Tibial artery (tissue), 4 donors: ENCODE results near the gene ARHGAP15.

Experiments
- DNase-seq, 2 donors: peaks; one replicate each; pipeline ENCODE4 v3.0.0-alpha.2; 2019
- H3K27ac ChIP-seq, 2 donors: fragments of 200-600 bp; sonication (generic) in 1 of 2; 1 replicate in 1 of 2; 2 replicates in 1 of 2; pipeline ENCODE4 v1.5.1; 2018 to 2019; ENCODE audit warnings: mild to moderate bottlenecking in 1 of 2
- H3K27me3 ChIP-seq, 2 donors: fragments of 200-600 bp; sonication (generic) in 1 of 2; one replicate each; pipeline versions ENCODE4 v1.5.1 to v1.6.0; 2016 to 2019
- H3K36me3 ChIP-seq, 3 donors: fragments of 200-600 bp; sonication (generic) in 2 of 3; one replicate each; pipeline ENCODE4 v1.5.1; 2016 to 2019; ENCODE audit warnings: mild to moderate bottlenecking in 2 of 3
- H3K4me1 ChIP-seq, 4 donors: fragments of 200-600 bp; sonication (generic) in 2 of 4; 1 replicate in 3 of 4; 2 replicates in 1 of 4; pipeline ENCODE4 v1.5.1; 2016 to 2019
- H3K4me3 ChIP-seq, 2 donors: fragments of 200-600 bp; sonication (generic) in 1 of 2; 1 replicate in 1 of 2; 2 replicates in 1 of 2; pipeline ENCODE4 v1.5.1; 2018 to 2019; ENCODE audit warnings: mild to moderate bottlenecking in 2 of 2
- H3K9me3 ChIP-seq, 3 donors: fragments of 200-600 bp; sonication (generic) in 1 of 3; one replicate each; pipeline ENCODE4 v1.5.1; 2016 to 2019
- CTCF ChIP-seq, 2 experiments: fragments of 200-600 bp in 1 of 2; fragments of 450-650 bp in 1 of 2; IDR thresholded peaks; one replicate each; pipeline ENCODE4 v1.5.1; 2017 to 2019; ENCODE audit warnings: antibody characterized with exemption in 2 of 2, mild to moderate bottlenecking in 1 of 2, moderate library complexity in 1 of 2
- intact Hi-C: fragments of 100-400 bp; cut with DNase I; formaldehyde crosslinking; loops from one replicate; pipeline ENCODE4 v1.15.0; 2023; ENCODE audit warnings: low total_unique reads

ARHGAP15 gene

GRCh38 chr2:143162997-143163396 lies 33.8 kb downstream of the ARHGAP15 start:
- Histone ChIP-seq H3K4me1 (peaks cover 0 to 7% (median 0%) of the 10 kb centered on the region in 4 donors), H3K9me3 (no peaks in the 10 kb centered on the region), H3K36me3 (no peaks in the 10 kb centered on the region), H3K27ac (no peak overlapping the region), H3K4me3 (no peak overlapping the region), H3K27me3 (no peaks in the 10 kb centered on the region)
- DNase-seq, result no peak
- TF ChIP-seq CTCF (IDR thresholded peaks at IDR 0.05), result no peak
- intact Hi-C loops, result loop anchor here (10.0 kb wide), 1 partner anchor 62 kb away; no protein-coding TSS in a partner anchor

DNA sequence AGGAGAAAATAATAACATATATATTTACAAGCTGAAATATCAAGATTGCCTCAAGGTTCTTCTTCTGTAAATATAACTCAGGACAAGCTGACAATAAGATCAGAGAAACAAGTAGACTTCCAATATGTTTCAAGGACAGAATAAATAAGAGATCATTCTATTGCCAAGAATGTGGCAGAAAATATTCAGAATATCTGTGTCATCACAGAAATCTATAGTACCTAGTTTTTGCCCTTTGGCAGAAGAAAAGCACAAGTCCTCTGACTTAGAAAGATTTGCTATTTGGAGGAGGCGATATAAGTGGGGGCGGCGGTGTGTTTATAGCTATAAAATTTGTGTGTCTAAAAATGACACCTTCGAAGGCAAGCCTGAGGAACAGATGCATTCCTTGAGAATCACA lies 34.3 kb downstream of the ARHGAP15 start:
- intact Hi-C loops, result loop anchor here (10.0 kb wide), 1 partner anchor 61 kb away; no protein-coding TSS in a partner anchor
- no peak for DNase-seq
- Histone ChIP-seq H3K4me1 (peaks cover 0 to 2% (median 0%) of the 10 kb centered on the region in 4 donors), H3K36me3 (no peaks in the 10 kb centered on the region), H3K9me3 (no peaks in the 10 kb centered on the region), H3K27ac (no peak overlapping the region), H3K4me3 (no peak overlapping the region), H3K27me3 (no peaks in the 10 kb centered on the region)
- TF ChIP-seq CTCF (IDR thresholded peaks at IDR 0.05), result no peak

- no peaks in the 10 kb centered on the region for H3K36me3 ChIP-seq
- intact Hi-C loops, result loop anchor here (10.0 kb wide), 1 partner anchor 60 kb away; no protein-coding TSS in a partner anchor
These were observed 36.1 kb downstream of the ARHGAP15 start for GRCh38 chr2:143165291-143165690.

GRCh38 chr2:143169105-143169504 lies 39.9 kb downstream of the ARHGAP15 start:
- no peaks in the 10 kb centered on the region for H3K27me3 ChIP-seq
- no peaks in the 10 kb centered on the region for H3K9me3 ChIP-seq
- intact Hi-C loops, result loop anchor here (10.0 kb wide), 1 partner anchor 56 kb away; no protein-coding TSS in a partner anchor
- no peak overlapping the region for H3K4me3 ChIP-seq
- no peak overlapping the region for H3K27ac ChIP-seq
- no peak for DNase-seq
- TF ChIP-seq CTCF (IDR thresholded peaks at IDR 0.05), result no peak
- H3K36me3 ChIP-seq, result no peaks in the 10 kb centered on the region
- H3K4me1 ChIP-seq, result no peaks in the 10 kb centered on the region

More at GRCh38 chr2:143165291-143165690, 36.1 kb downstream of the ARHGAP15 start:
- no peaks in the 10 kb centered on the region for H3K27me3 ChIP-seq
- no peak for TF ChIP-seq CTCF (IDR thresholded peaks at IDR 0.05)
- H3K4me3 ChIP-seq, result no peak overlapping the region
- H3K4me1 ChIP-seq, result no peaks in the 10 kb centered on the region
- no peak overlapping the region for H3K27ac ChIP-seq
- no peak for DNase-seq
- H3K9me3 ChIP-seq, result no peaks in the 10 kb centered on the region

DNA sequence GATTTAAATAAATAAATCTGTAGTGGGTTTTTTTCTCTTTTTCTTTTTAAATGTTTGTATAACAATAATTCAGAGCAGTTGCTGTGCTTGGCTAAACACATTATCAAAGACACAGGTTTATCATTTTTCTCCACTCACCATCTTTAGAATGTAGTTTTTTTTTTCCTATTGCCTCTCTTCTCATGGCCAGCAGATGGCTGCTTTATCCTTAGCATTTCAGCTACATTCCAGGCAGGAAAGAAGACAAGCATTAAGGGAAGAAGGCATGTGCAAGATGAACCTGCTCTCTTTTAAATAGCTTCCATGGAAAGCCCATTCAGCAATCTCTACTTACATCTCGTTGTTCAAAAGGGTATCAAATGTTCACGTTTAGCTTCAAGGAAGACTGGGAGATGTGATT lies 42.6 kb downstream of the ARHGAP15 start:
- no peak for DNase-seq
- H3K4me3 ChIP-seq, result no peak overlapping the region
- no peaks in the 10 kb centered on the region for H3K4me1 ChIP-seq
- H3K27me3 ChIP-seq, result no peaks in the 10 kb centered on the region
- no peak overlapping the region for H3K27ac ChIP-seq
- intact Hi-C loops, result no loop called here
- H3K36me3 ChIP-seq, result no peaks in the 10 kb centered on the region
- peak; percentile 39 to 47 for TF ChIP-seq CTCF (IDR thresholded peaks at IDR 0.05)
- no peaks in the 10 kb centered on the region for H3K9me3 ChIP-seq

GRCh38 chr2:143175438-143175837 lies 46.2 kb downstream of the ARHGAP15 start:
- Histone ChIP-seq H3K27me3 (no peaks in the 10 kb centered on the region), H3K4me1 (no peaks in the 10 kb centered on the region), H3K9me3 (peaks cover 0 to under 1% (median 0%) of the 10 kb centered on the region in 3 donors), H3K36me3 (no peaks in the 10 kb centered on the region), H3K27ac (no peak overlapping the region), H3K4me3 (no peak overlapping the region)
- intact Hi-C loops, result no loop called here
- TF ChIP-seq CTCF (IDR thresholded peaks at IDR 0.05), result no peak
- DNase-seq, result no peak
